Measurements from ENCODE around the gene PARD3. TPM values are rescaled to one million over a fixed set of nuclear protein-coding genes. Genes with fewer than 3 reads are reported as not detected.
"Not testable (repeated sequence)": the region's sequence is repeated elsewhere in the genome, so short reads cannot be mapped to it uniquely, and the experiment has no call there.

The PARD3 gene
- total RNA-seq, 1 donor from 2014 or later = 0.11 TPM

- no peaks in the 10 kb centered on the region for H3K27me3 Mint-ChIP-seq
- CTCF ChIA-PET = no interaction called here
- no peaks in the 10 kb centered on the region for H3K4me1 Mint-ChIP-seq
- H3K36me3 Mint-ChIP-seq (ENCODE audit: low read depth) = no peaks in the 10 kb centered on the region
- DNase-seq (no peak), ATAC-seq (ENCODE audit: low read depth) (no peak)
- H3K4me3 Mint-ChIP-seq = no peak overlapping the region
- H3K9me3 Mint-ChIP-seq = no peaks in the 10 kb centered on the region
- H3K27ac Mint-ChIP-seq = no peak overlapping the region
- TF ChIP-seq CTCF (IDR thresholded peaks at IDR 0.05) = no peak
- intact Hi-C loops (cut with micrococcal nuclease) = no loop called here
- POLR2A ChIA-PET = no interaction called here
Observed at GRCh38 chr10:34397324-34397723, 417.8 kb downstream of the PARD3 start.

- intact Hi-C loops (cut with micrococcal nuclease) = no loop called here
- Mint-ChIP-seq H3K27me3 (no peaks in the 10 kb centered on the region), H3K27ac (no peak overlapping the region), H3K9me3 (no peaks in the 10 kb centered on the region), H3K36me3 (ENCODE audit: low read depth) (no peaks in the 10 kb centered on the region), H3K4me1 (no peaks in the 10 kb centered on the region), H3K4me3 (no peak overlapping the region)
- ATAC-seq (ENCODE audit: low read depth) = no peak
- POLR2A ChIA-PET = no interaction called here
- no peak for DNase-seq
- CTCF ChIA-PET = no interaction called here
- no peak for TF ChIP-seq CTCF (IDR thresholded peaks at IDR 0.05)
Observed at GRCh38 chr10:34396663-34397062, 418.4 kb downstream of the PARD3 start.

GRCh38 chr10:34392641-34393170 is 422.4 kb downstream of the PARD3 start:
- CTCF ChIA-PET = no interaction called here
- Mint-ChIP-seq H3K36me3 (ENCODE audit: low read depth) (no peaks in the 10 kb centered on the region), H3K9me3 (no peaks in the 10 kb centered on the region), H3K27me3 (no peaks in the 10 kb centered on the region), H3K27ac (no peak overlapping the region), H3K4me3 (no peak overlapping the region), H3K4me1 (no peaks in the 10 kb centered on the region)
- no peak for DNase-seq
- TF ChIP-seq CTCF (IDR thresholded peaks at IDR 0.05) = no peak
- POLR2A ChIA-PET = no interaction called here
- intact Hi-C loops (cut with micrococcal nuclease) = no loop called here
- no peak for ATAC-seq (ENCODE audit: low read depth)

- ATAC-seq (ENCODE audit: low read depth); H3K4me1 Mint-ChIP-seq; intact Hi-C loops (cut with micrococcal nuclease); H3K4me3 Mint-ChIP-seq; DNase-seq; H3K9me3 Mint-ChIP-seq; CTCF ChIA-PET; POLR2A ChIA-PET; H3K27me3 Mint-ChIP-seq; H3K27ac Mint-ChIP-seq; H3K36me3 Mint-ChIP-seq (ENCODE audit: low read depth): not testable (repeated sequence)
Observed at GRCh38 chr10:34391168-34391567, 423.9 kb downstream of the PARD3 start.

- POLR2A ChIA-PET = no interaction called here
- intact Hi-C loops (cut with micrococcal nuclease) = no loop called here
- Mint-ChIP-seq H3K27me3 (no peaks in the 10 kb centered on the region), H3K36me3 (ENCODE audit: low read depth) (no peaks in the 10 kb centered on the region), H3K4me3 (no peak overlapping the region), H3K4me1 (no peaks in the 10 kb centered on the region), H3K27ac (no peak overlapping the region), H3K9me3 (no peaks in the 10 kb centered on the region)
- CTCF ChIA-PET = no interaction called here
- DNase-seq = no peak
- no peak for ATAC-seq (ENCODE audit: low read depth)
- TF ChIP-seq CTCF (IDR thresholded peaks at IDR 0.05) = no peak
Observed at GRCh38 chr10:34389801-34390200, 425.3 kb downstream of the PARD3 start.

GRCh38 chr10:34386921-34387320 is 428.2 kb downstream of the PARD3 start:
- POLR2A ChIA-PET = no interaction called here
- Mint-ChIP-seq H3K27me3 (no peaks in the 10 kb centered on the region), H3K9me3 (no peaks in the 10 kb centered on the region), H3K27ac (no peak overlapping the region), H3K4me1 (no peaks in the 10 kb centered on the region), H3K4me3 (no peak overlapping the region), H3K36me3 (ENCODE audit: low read depth) (no peaks in the 10 kb centered on the region)
- ATAC-seq (ENCODE audit: low read depth) (no peak), DNase-seq (no peak)
- CTCF ChIA-PET = no interaction called here
- TF ChIP-seq CTCF (IDR thresholded peaks at IDR 0.05) = no peak
- intact Hi-C loops (cut with micrococcal nuclease) = no loop called here

Measured in activated B cell treated with CpG ODN at 0.5 μM for 24 hours (primary cell).